HepG2 (cell line): ENCODE measurements around the gene NCOA1.

Experiments used
- ATF7-NPFF ChIP-seq: sonication (generic); formaldehyde crosslinking; IDR thresholded peaks from 2 replicates; pipeline ENCODE4 v1.8.1; 2023; ENCODE audit warnings: mild to moderate bottlenecking, low read depth, missing genetic modification reagents, moderate library complexity
- ETS1 ChIP-seq: sonication (generic); formaldehyde crosslinking; IDR thresholded peaks from 2 replicates; pipeline ENCODE4 v1.4.0; 2020; ENCODE audit warnings: missing genetic modification reagents
- FOXK2 ChIP-seq: fragments of 450-650 bp; IDR thresholded peaks from 2 replicates; pipeline ENCODE4 v1.6.1; 2016
- HOXA7 ChIP-seq: sonication (generic); formaldehyde crosslinking; IDR thresholded peaks from 2 replicates; pipeline ENCODE4 v1.8.1; 2022; ENCODE audit warnings: mild to moderate bottlenecking, missing genetic modification reagents, moderate library complexity
- NR2F2 ChIP-seq: IDR thresholded peaks from 2 replicates; pipeline ENCODE4 v1.6.1; 2012; ENCODE audit warnings: low read depth, inconsistent platforms, borderline replicate concordance
- POLR2AphosphoS5 ChIP-seq: IDR thresholded peaks from 2 replicates; pipeline ENCODE4 v1.6.1; 2012; ENCODE audit warnings: low read depth, low read length
- RXRA ChIP-seq: sonication (generic); formaldehyde crosslinking; IDR thresholded peaks from 2 replicates; pipeline ENCODE4 v1.5.1; 2020; ENCODE audit warnings: missing genetic modification reagents
- ZNF572 ChIP-seq: sonication (generic); formaldehyde crosslinking; IDR thresholded peaks from 2 replicates; pipeline ENCODE4 v1.5.1; 2020; ENCODE audit warnings: mild to moderate bottlenecking, missing genetic modification reagents
- ZNF660 ChIP-seq: sonication (generic); formaldehyde crosslinking; IDR thresholded peaks from 2 replicates; pipeline ENCODE4 v1.5.1; 2020; ENCODE audit warnings: mild to moderate bottlenecking, low read depth, missing genetic modification reagents, borderline replicate concordance

GRCh38 chr2:24797644-24798043 lies 306.6 kb downstream of the NCOA1 start:
- TF ChIP-seq POLR2AphosphoS5 (no peak), ZNF660 (CRISPR knock-in tag) (no peak), ZNF572 (CRISPR knock-in tag) (no peak), FOXK2 (no peak), ATF7-NPFF (CRISPR knock-in tag) (no peak), NR2F2 (no peak), HOXA7 (CRISPR knock-in tag) (no peak), RXRA (CRISPR knock-in tag) (no peak), ETS1 (CRISPR knock-in tag) (no peak)
